Kidney epithelial cell (primary cell): ENCODE results near the gene GRAMD4. TPM values are rescaled to one million over a fixed set of nuclear protein-coding genes. Genes with fewer than 3 reads are reported as not detected.

Experiments
- DNase-seq: peaks from one replicate; pipeline ENCODE4 v3.0.0-alpha.2; 2010; ENCODE audit warnings: low read depth
- H3K27me3 ChIP-seq: 2 replicates; pipeline ENCODE4 v1.6.0; 2011; ENCODE audit warnings: low read length; ENCODE audit not compliant: control insufficient read depth, insufficient read depth
- H3K36me3 ChIP-seq: 2 replicates; pipeline ENCODE4 v1.5.1; 2011; ENCODE audit warnings: low read length; ENCODE audit not compliant: control insufficient read depth, insufficient read depth
- H3K4me3 ChIP-seq: 2 replicates; pipeline ENCODE4 v1.5.1; 2011; ENCODE audit warnings: low read depth, mild to moderate bottlenecking, control low read depth, low read length
- CTCF ChIP-seq: IDR thresholded peaks from 2 replicates; pipeline ENCODE4 v1.5.1; 2011; ENCODE audit warnings: mild to moderate bottlenecking, moderate library complexity, low read length, control low read depth, inconsistent platforms; ENCODE audit not compliant: insufficient read depth, poor library complexity, severe bottlenecking
- total RNA-seq: library from RNA; depleted of rRNA; stranded (reverse); fragments of >200 nt; gene quantifications from 2 replicates; pipeline ENCODE4 v1.2.3, GENCODE V29; 2015

Gene GRAMD4
- total RNA-seq, 1 donor from 2014 or later, result 30.4 TPM

- Histone ChIP-seq H3K27me3 (no peaks in the 10 kb centered on the region), H3K4me3 (no peak overlapping the region), H3K36me3 (peaks cover 3% of the 10 kb centered on the region)
- TF ChIP-seq CTCF, result no peak
- no peak for DNase-seq
These were observed 81.1 kb downstream of the GRAMD4 start for GRCh38 chr22:46701262-46701661.

GRCh38 chr22:46703171-46703995 is 83.2 kb downstream of the GRAMD4 start:
- H3K4me3 ChIP-seq, result no peak overlapping the region
- DNase-seq, result no peak
- H3K36me3 ChIP-seq, result peaks cover 5% of the 10 kb centered on the region
- TF ChIP-seq CTCF, result no peak
- no peaks in the 10 kb centered on the region for H3K27me3 ChIP-seq

GRCh38 chr22:46703996-46704370 is 83.8 kb downstream of the GRAMD4 start:
- no peak for DNase-seq
- no peak overlapping the region for H3K4me3 ChIP-seq
- no peak for TF ChIP-seq CTCF
- H3K36me3 ChIP-seq, result peaks cover 5% of the 10 kb centered on the region
- H3K27me3 ChIP-seq, result no peaks in the 10 kb centered on the region

GRCh38 chr22:46706060-46706459 is 85.9 kb downstream of the GRAMD4 start:
- Histone ChIP-seq H3K4me3 (no peak overlapping the region), H3K36me3 (peaks cover 5% of the 10 kb centered on the region)
- TF ChIP-seq CTCF, result no peak

GRCh38 chr22:46707305-46707704 is 87.1 kb downstream of the GRAMD4 start:
- DNase-seq, result no peak
- no peaks in the 10 kb centered on the region for H3K27me3 ChIP-seq
- no peak overlapping the region for H3K4me3 ChIP-seq
- TF ChIP-seq CTCF, result no peak
- H3K36me3 ChIP-seq, result peaks cover 3% of the 10 kb centered on the region

More at GRCh38 chr22:46706060-46706459, 85.9 kb downstream of the GRAMD4 start:
- DNase-seq, result no peak
- no peaks in the 10 kb centered on the region for H3K27me3 ChIP-seq
